HG03469 (cell line): Measurements from ENCODE around the gene H6PD.

Experiments
- ATAC-seq: cut with Tn5 transposase; IDR thresholded peaks from one replicate; pipeline ENCODE4 v1.9.1; 2021; ENCODE audit warnings: mild to moderate bottlenecking, moderate library complexity, moderate number of reproducible peaks; ENCODE audit not compliant: unreplicated experiment

Gene H6PD

DNA sequence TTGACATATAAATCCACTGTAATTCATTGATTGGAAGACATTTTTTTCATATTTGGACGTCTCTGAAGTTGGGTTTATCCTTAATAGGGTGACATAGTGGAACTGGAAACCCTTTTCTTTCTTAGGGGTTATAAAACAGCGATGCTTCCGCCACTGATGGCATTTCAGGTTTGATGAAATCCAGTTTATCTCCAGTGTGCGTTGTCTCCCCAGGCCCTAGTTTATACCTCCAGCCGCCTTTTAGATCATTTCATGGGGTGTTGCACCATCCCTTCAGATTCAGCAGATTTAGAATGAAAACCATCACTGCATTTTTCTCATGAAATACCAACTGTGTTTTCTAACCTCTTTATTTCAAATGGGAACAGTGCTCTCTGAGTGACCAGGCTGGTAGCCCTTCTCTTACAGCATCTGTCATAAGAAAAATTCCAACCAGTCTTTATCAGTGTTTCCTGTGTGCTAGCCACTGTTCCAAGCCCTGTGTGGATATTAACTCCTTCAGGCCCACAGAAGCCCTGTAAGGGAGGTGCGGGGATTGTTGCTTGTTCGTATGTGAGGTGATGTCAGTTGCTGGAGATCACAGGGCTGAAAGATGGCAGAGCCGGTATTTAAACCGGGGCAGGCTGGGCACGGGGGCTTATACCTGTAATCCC, 19.0 kb downstream of the H6PD start:
- no peak for ATAC-seq

DNA sequence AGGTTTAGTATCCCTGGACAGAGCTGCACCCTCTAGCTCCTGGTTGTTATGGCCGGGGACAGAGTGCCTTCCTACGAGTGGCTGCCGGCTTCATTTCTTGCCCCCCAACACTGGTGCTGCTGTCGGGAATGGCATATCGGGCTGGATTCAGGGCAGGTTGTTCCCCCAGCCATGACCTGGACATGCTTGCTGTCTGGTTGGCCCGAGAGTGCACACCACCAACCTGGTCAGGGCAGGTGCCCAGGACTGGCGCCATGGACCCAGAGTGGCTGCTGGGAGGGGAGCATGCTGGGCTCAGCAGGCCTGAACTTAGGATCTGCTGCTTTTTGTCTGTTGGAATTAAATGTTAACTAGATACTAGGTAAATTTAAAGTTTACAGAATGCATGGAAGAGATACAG, 21.8 kb downstream of the H6PD start:
- no peak for ATAC-seq

DNA sequence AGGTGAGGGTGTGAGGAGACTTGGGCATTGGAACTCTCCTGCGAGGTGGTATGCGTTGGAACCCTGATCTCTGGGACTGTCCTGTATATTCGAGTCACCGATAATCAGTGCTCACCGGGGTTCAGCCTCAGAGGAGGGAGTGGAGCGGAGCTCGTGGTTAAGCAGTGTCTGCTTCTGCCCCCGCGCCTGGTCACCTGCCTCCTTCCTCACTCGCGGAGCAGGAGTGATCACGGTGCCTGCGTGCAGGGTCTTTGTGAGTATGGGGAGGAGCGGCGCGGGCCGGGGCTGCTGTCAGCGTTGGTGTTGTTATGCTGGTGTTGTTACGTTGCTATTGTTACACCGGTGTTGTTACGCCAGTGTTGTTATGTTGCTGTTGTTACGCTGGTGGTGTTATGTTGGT, 23.3 kb downstream of the H6PD start:
- no peak for ATAC-seq

GRCh38 chr1:9258629-9259028, 24.1 kb downstream of the H6PD start:
- no peak for ATAC-seq

DNA sequence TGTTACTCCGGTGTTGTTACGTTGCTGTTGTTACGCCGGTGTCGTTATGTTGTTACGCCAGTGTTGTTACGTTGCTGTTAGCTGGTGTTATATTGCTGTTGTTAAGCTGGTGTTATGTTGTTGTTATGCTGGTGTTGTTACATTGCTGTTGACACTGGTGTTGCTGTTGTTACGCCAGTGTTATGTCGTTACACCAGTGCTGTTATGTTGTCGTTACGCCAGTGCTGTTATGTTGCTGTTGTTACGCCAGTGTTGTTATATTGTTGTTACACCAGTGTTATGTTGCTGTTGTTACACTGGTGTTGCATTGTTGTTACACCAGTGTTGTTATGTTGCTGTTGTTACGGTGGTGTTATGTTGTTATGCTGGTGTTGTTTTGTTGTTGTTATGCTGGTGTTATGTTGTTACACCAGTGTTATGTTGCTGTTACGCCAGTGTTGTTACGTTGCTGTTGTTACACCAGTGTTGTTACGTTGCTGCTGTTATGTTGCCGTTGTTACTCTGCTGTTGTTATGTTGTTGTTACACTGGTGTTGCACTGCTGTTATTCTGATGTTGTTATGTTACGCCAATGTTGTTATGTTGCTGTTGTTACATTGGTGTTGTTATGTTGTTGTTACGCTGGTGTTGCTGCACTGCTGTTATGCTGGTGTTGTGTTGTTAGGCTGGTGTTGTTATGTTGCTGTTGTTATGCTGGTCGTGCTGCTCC, 25.6 kb downstream of the H6PD start:
- ATAC-seq: no peak

DNA sequence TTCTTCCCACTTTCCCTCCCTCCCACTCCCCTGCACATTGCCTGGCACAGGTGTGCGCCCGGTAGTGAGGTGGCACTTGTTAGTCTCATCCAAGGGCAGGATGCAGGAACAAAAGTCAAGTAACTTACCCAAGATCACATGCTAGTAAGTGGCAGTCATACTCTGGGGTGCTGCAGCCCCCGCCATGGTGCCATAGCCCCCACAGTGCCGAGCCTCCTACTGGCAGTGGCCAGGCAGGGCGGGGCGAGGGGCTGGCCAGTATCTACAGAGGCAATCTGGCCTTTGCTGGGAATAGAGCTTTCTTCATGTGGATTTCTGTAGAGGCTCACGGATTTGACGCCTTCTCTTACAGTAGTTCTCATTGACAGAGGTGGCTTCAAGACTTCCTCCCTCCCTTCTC, 26.9 kb downstream of the H6PD start:
- no peak for ATAC-seq

DNA sequence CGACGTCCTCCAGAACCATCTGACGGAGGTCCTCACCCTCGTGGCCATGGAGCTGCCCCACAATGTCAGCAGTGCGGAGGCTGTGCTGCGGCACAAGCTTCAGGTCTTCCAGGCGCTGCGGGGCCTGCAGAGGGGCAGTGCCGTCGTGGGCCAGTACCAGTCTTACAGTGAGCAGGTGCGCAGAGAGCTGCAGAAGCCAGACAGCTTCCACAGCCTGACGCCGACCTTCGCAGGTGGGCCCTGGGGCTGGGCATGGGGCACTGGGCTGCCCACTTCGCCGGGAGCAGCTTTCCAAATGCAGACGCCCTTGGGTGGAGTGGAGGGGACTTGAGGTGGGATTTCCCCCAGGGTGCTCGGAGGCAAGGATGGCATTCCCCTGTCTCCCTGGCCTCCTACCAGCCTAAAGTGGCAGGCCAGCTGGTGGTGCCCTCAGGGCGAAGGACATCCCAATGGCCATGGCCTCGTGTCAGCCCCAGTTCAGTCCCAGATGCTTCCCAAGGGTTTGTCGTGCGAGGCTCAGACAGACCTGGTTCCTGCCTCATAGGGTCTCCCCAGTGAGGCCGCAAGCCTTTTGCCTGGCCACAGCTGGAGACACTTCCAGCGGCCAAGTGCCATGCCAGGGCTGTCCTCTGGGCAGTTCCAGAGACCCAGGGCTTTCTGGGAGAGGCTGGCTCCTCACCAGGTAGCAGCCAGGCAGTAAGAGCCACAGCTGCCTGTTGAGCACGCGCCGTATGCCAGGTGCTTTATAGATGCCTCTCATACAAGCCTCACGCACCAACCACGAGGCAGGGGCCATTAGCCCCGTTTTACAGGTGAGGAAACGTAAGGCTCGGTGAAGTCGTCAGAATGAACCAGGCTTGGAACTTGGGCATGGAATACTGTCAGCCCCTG, 27.8 kb downstream of the H6PD start:
- ATAC-seq: no peak

DNA sequence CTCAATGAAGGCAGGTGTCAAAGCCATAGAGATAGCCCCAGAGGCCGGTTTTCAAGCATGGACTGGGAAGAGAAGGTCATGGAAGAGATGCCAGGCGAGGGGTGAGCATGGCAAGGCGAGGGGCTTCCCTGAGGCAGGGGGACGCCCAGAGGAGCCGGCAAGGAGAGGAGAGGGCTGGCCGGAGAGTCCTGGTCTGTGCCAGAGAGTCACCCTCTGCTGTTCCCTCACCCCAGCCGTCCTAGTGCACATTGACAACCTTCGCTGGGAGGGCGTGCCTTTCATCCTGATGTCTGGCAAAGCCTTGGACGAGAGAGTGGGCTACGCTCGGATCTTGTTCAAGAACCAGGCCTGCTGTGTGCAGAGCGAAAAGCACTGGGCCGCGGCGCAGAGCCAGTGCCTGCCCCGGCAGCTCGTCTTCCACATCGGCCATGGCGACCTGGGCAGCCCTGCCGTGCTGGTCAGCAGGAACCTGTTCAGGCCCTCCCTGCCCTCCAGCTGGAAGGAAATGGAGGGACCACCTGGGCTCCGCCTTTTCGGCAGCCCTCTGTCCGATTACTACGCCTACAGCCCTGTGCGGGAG, 28.8 kb downstream of the H6PD start:
- no peak for ATAC-seq

DNA sequence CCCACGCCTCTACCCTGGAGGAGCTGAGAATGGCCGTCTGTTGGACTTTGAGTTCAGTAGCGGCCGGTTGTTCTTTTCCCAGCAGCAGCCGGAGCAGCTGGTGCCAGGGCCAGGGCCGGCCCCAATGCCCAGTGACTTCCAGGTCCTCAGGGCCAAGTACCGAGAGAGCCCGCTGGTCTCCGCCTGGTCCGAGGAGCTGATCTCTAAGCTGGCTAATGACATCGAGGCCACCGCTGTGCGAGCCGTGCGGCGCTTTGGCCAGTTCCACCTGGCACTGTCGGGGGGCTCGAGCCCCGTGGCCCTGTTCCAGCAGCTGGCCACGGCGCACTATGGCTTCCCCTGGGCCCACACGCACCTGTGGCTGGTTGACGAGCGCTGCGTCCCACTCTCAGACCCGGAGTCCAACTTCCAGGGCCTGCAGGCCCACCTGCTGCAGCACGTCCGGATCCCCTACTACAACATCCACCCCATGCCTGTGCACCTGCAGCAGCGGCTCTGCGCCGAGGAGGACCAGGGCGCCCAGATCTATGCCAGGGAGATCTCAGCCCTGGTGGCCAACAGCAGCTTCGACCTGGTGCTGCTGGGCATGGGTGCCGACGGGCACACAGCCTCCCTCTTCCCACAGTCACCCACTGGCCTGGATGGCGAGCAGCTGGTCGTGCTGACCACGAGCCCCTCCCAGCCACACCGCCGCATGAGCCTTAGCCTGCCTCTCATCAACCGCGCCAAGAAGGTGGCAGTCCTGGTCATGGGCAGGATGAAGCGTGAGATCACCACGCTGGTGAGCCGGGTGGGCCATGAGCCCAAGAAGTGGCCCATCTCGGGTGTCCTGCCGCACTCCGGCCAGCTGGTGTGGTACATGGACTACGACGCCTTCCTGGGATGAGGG, 29.7 kb downstream of the H6PD start:
- ATAC-seq: no peak

DNA sequence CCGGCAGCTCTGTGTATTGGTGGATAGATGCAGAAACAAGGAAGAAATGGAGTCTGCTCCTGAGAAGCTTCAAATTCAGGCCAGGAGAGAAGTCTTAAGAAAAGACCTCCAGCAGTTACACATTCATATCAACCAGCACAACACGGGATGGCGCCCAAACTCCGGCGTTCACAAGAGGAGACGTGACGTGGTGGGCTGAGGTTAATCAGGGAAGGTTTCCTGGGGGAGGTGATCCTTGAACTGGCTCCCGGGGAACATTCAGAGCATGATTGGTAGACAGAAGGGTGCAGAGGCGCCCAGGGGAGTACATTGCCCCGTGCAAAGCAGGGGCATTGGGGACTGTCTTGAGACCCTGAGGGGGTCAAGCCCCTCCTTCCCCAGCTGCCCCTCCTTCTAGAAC, 30.5 kb downstream of the H6PD start:
- ATAC-seq: no peak

DNA sequence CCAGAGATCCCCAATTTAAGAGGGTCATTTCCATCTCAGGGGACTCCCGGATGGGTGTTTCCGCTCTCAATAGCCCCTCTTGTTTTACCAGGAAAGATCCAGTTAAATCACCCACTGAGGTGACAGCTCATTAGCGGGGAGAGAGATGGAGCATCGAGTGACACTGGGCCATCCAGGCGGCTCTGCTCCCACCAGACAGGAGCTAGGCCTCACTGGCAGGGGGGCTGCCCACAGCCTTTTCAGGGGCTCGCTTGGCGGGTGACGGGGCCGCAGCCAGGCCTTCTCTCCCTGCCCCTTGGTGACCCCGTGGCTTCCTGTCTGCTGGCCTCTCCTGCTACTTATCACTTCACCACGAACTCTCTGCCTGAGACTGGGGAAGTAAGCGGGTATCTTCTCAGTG, 31.4 kb downstream of the H6PD start:
- no peak for ATAC-seq

- no peak for ATAC-seq
Observed at GRCh38 chr1:9267352-9267686, 32.7 kb downstream of the H6PD start.

DNA sequence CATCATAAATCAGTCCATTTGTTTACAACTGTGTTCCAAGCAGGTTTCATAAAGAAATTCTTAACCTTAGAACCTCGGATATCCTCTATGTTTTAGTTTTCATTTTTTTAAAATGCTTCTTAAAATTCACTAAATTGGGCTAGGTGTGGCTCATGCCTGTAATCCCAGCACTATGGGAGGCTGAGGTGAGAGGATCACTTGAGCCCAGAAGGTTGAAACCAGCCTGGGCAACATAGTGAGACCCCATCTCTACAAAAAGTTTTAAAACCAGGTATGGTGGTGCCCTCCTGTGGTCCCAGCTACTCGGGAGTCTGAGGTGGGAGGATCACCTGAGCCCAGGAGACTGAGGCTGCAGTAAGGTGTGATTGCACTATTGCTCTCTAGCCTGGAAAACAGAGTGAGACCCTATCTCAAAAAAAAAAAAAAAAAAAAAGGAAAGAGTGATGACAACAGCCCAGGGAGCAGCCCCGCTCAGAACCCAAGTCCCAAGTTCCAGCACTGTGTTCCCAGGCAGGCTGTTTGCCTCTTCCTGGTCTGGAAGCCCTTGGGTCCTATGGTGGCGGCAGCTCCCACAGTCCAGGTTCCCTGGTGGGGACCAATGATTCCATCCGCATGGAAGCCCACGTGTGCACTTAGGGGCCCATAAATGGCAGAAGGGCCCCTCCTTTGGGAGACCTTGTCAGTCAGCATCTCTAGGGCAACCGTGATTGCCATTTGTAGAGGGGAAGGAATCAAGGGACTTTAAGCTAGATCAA, 33.4 kb downstream of the H6PD start:
- ATAC-seq: no peak

GRCh38 chr1:9269078-9269501, 34.5 kb downstream of the H6PD start:
- no peak for ATAC-seq

GRCh38 chr1:9269721-9270120, 35.1 kb downstream of the H6PD start:
- ATAC-seq: no peak

DNA sequence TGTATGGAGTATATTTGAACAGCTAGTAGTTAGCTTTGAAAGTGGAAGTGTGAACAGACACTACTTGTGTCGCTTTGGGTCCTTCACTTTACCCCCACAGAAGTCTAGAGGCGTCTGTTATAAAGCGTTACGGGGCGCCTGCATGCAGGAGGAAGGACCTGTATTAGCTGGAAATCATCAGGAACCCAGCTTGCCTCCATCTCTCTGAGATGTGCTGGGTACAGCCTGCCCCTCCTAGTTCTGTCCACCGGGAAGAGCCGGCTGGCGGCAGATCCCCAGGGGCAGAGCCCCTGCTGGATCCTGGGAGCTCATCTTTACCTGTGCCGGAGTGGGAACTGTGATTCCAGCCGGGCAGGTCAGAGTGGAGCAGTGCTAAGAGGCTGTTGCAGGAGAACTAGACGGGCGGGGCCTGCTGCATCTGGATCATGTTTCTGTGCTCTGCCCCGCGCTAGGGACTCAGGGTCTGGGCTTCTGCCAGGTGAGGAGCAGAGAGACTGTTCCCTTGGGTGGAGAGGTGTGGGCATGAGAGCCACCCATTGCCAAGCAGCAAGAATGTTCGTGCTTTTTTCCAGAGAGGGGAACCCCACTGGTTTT, 35.8 kb downstream of the H6PD start:
- ATAC-seq: no peak

DNA sequence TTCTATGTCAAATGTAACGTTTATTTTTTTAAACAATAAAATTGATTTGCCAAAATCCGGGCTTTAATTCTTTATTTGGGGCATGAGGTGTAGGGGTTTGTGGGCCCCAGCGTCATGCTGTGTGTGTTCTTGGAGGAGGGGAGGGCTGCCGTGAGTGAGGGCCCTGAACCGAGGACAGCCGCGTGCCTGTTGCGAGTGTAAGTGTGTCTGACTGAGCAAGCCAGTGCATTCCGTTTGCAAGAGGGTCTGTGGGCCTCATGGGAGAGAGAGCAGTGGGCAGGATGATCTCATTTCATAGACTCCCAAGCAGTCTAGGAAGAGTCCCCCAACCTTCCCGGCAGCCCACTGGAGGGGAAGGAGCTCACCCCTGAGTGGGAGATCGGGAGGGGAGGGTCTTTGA, 36.7 kb downstream of the H6PD start:
- ATAC-seq: no peak

DNA sequence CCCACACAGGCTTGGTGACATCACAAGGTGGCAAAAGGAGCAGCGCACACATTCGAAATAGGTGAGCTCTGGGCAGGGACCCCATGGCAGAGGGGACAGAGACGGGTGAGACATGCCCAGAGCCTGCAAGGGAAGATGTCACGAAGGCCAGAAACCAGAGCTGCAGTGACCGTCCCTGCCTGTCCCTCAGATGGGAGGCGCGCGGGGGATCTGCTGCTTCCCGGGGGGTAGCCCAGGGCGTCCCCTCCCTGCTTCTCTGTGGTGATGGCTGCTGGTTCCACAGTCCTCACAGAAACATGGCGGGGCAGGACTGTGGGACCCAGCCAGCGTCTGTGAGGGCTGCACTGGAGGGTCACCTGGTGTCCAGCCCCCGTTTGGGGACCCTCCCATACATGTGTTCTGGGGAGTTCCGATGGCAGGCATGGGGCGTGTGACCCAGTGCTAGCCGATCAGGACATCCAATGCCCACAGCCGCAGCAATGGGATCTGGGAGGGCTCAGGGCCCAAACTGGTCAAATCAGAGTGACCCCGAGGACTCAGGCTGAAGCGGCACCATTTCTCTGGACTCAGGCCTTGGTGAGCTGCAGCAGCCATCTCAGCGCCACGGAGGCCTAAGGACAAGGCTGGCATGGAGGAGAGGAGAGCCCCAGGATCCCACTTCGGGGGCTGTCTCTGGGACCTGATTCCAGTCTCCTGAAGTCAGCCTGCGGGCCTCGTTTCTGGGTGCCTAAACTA, 37.5 kb downstream of the H6PD start:
- ATAC-seq: no peak

DNA sequence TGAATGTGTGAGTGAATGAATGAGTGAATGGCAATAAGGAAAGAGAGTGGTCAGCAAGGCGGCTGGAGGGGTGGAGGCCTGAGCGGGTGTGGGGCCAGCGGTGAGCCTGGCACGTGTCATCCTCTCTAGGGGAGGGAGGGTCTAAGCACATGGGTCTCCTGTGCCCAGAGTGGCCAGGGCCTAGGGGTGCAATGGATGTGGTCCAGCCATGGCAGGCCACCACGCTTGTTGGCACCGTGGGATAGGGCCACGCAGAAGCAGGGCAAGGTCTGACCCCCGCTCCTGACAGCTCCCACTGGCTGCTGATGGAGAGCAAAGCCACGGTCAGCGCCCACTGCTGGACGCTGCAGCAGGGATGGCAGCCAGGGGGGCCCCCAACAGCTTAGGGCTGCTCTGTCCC, 38.6 kb downstream of the H6PD start:
- ATAC-seq: no peak
